HUES6 (cell line): ENCODE results near the gene C22orf39.
A peak's percentile ranks its signal among the peaks of the same experiment; 100 is the strongest.

Experiments used
- H3K27ac ChIP-seq: 2 replicates; pipeline ENCODE4 v1.7.0; 2013; ENCODE audit warnings: low read depth, mild to moderate bottlenecking, low read length, inconsistent platforms
- H3K27me3 ChIP-seq: 2 replicates; pipeline ENCODE4 v1.6.1; 2013; ENCODE audit warnings: low read length; ENCODE audit not compliant: control insufficient read depth, insufficient read depth
- H3K36me3 ChIP-seq: 2 replicates; pipeline ENCODE4 v1.6.1; 2013; ENCODE audit warnings: low read length; ENCODE audit not compliant: control insufficient read depth, insufficient read depth
- H3K4me1 ChIP-seq: 2 replicates; pipeline ENCODE4 v1.6.1; 2013; ENCODE audit warnings: low read length; ENCODE audit not compliant: control insufficient read depth, insufficient read depth
- H3K4me3 ChIP-seq: 2 replicates; pipeline ENCODE4 v1.5.1; 2013; ENCODE audit warnings: low read depth, low read length
- H3K9ac ChIP-seq: one replicate; pipeline ENCODE4 v1.6.1; 2013; ENCODE audit warnings: mild to moderate bottlenecking, low read length
- H3K9me3 ChIP-seq: 2 replicates; pipeline ENCODE4 v1.6.1; 2013; ENCODE audit warnings: low read depth, low read length; ENCODE audit not compliant: control insufficient read depth, insufficient read depth

Gene C22orf39

GRCh38 chr22:19447330-19448075, at the start of gene C22orf39:
Gene C22orf39 (minus strand): TSS chr22:19447711. CDS start chr22:19447688, 23 bp downstream.
- H3K36me3 ChIP-seq: peaks cover 55% of the 10 kb centered on the region

GRCh38 chr22:19497245-19497644, 49.7 kb upstream of the C22orf39 start:
- Histone ChIP-seq H3K9ac (no peak overlapping the region), H3K27me3 (no peaks in the 10 kb centered on the region), H3K27ac (no peak overlapping the region), H3K4me3 (no peak overlapping the region), H3K9me3 (no peaks in the 10 kb centered on the region), H3K4me1 (no peaks in the 10 kb centered on the region), H3K36me3 (peaks cover 79% of the 10 kb centered on the region)

More at GRCh38 chr22:19447330-19448075, at the start of gene C22orf39:
- H3K9me3 ChIP-seq: no peaks in the 10 kb centered on the region
- peak within 1 kb of the TSS; percentile 94 for H3K9ac ChIP-seq
- peaks cover 4% of the 10 kb centered on the region; the same call in 1 of the 2 replicates for H3K27me3 ChIP-seq
- H3K4me3 ChIP-seq: peak within 1 kb of the TSS; percentile 92
- 0 out of 2 replicates have a peak, but pooled peaks cover 8% of the 10 kb centered on the region for H3K4me1 ChIP-seq
- H3K27ac ChIP-seq: peak within 1 kb of the TSS; percentile 88

GRCh38 chr22:19496324-19496630, 48.8 kb upstream of the C22orf39 start:
- Histone ChIP-seq H3K36me3 (peaks cover 78% of the 10 kb centered on the region), H3K27ac (no peak overlapping the region), H3K4me3 (no peak overlapping the region)

GRCh38 chr22:19495562-19496323, 48.2 kb upstream of the C22orf39 start:
- Histone ChIP-seq H3K36me3 (peaks cover 75% of the 10 kb centered on the region), H3K27ac (no peak overlapping the region), H3K4me3 (no peak overlapping the region), H3K27me3 (no peaks in the 10 kb centered on the region), H3K9ac (no peak overlapping the region), H3K9me3 (no peaks in the 10 kb centered on the region), H3K4me1 (no peaks in the 10 kb centered on the region)

More at GRCh38 chr22:19496324-19496630, 48.8 kb upstream of the C22orf39 start:
- Histone ChIP-seq H3K27me3 (no peaks in the 10 kb centered on the region), H3K4me1 (no peaks in the 10 kb centered on the region), H3K9ac (no peak overlapping the region), H3K9me3 (no peaks in the 10 kb centered on the region)

- Histone ChIP-seq H3K9me3 (no peaks in the 10 kb centered on the region), H3K4me3 (no peak overlapping the region), H3K36me3 (peaks cover 71% of the 10 kb centered on the region), H3K27ac (no peak overlapping the region), H3K9ac (no peak overlapping the region), H3K27me3 (no peaks in the 10 kb centered on the region), H3K4me1 (no peaks in the 10 kb centered on the region)
These were observed 47.2 kb upstream of the C22orf39 start for GRCh38 chr22:19494676-19495173.

DNA sequence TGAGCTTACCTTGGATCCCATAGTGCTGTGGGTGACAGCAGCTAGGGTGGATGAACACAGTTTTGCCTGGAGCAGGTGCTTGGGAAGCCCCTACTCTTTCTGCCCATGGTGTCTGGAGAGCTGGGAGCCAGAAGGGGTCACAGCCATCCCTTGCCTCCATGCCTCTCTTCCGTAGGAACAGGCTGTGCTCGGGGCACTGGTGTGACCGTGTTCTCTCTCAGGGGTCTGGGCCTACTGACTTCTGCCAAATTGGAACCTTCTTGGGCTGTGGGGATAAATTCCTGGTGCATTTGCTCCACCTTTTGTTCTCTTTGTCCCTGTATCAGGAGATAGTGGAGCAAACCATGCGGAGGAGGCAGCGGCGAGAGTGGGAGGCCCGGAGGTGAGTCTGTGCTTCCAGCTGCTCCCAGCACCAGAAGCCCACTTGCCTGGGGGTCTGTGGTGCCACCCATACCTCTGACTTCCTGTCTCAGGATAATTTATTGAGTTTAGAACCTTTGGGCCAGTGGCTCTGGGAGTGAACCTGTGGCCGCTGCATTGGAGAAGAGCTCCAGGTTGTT, 46.6 kb upstream of the C22orf39 start:
- no peak overlapping the region for H3K4me3 ChIP-seq
- no peaks in the 10 kb centered on the region for H3K27me3 ChIP-seq
- H3K36me3 ChIP-seq: peaks cover 72% of the 10 kb centered on the region
- no peaks in the 10 kb centered on the region for H3K4me1 ChIP-seq
- no peak overlapping the region for H3K9ac ChIP-seq
- H3K9me3 ChIP-seq: no peaks in the 10 kb centered on the region
- H3K27ac ChIP-seq: no peak overlapping the region

GRCh38 chr22:19492504-19493174, 45.1 kb upstream of the C22orf39 start:
- no peak overlapping the region for H3K27ac ChIP-seq
- no peaks in the 10 kb centered on the region for H3K4me1 ChIP-seq
- no peaks in the 10 kb centered on the region for H3K27me3 ChIP-seq
- H3K4me3 ChIP-seq: no peak overlapping the region
- no peaks in the 10 kb centered on the region for H3K9me3 ChIP-seq
- H3K9ac ChIP-seq: no peak overlapping the region
- peaks cover 68% of the 10 kb centered on the region for H3K36me3 ChIP-seq

GRCh38 chr22:19490628-19491230, 43.2 kb upstream of the C22orf39 start:
- Histone ChIP-seq H3K9me3 (no peaks in the 10 kb centered on the region), H3K36me3 (peaks cover 57% of the 10 kb centered on the region), H3K9ac (no peak overlapping the region)

DNA sequence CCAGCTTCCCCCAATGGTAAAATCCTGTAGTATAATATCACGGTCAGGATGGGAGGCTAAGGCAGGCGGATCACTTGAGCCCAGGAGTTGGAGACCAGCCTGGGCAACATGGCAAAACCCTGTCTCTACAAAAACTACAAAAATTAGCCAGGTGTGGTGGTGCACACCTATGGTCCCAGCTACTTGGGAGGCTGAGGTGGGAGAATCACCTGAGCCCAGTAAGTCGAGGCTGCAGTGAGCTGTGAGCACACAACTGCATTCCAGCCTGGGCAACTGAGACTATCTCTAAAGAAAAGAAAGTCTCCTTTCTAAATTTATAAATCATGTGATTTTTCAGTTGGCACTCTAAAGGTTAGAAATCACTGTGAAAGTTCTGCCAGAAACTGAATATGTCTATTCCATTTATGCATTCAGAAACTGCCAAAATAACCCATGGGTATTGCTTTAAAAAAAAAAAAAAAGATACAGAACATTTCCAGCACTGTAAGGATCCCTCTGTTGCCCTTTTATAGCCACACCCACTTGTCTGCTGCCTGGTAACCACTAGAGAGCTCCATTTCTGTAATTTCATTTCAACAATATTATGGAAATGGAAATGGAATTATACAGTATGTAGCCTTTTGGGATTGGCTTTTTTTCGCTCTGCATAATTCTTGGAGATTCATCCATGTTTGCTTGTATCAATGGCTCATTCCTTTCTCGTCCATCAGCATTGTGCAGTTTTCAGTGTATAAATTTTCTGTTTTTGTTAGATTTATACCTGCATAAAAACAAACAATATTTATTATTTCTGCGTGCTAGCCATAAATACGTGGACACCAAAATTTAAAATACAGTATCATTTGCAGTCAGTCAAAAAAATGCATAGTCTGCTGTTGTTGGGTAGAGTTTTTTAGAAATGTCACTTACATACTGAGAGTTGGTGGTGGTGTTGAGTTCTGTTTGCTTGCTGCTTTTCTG, 41.7 kb upstream of the C22orf39 start:
- Histone ChIP-seq H3K36me3 (peaks cover 57% of the 10 kb centered on the region), H3K27me3 (no peaks in the 10 kb centered on the region), H3K4me1 (no peaks in the 10 kb centered on the region), H3K9ac (no peak overlapping the region), H3K27ac (no peak overlapping the region), H3K4me3 (no peak overlapping the region), H3K9me3 (no peaks in the 10 kb centered on the region)

More at GRCh38 chr22:19490628-19491230, 43.2 kb upstream of the C22orf39 start:
- no peaks in the 10 kb centered on the region for H3K27me3 ChIP-seq
- no peak overlapping the region for H3K27ac ChIP-seq
- H3K4me1 ChIP-seq: no peaks in the 10 kb centered on the region
- no peak overlapping the region for H3K4me3 ChIP-seq

- Histone ChIP-seq H3K9me3 (no peaks in the 10 kb centered on the region), H3K27me3 (no peaks in the 10 kb centered on the region), H3K36me3 (peaks cover 59% of the 10 kb centered on the region), H3K9ac (no peak overlapping the region), H3K4me1 (no peaks in the 10 kb centered on the region), H3K27ac (no peak overlapping the region), H3K4me3 (no peak overlapping the region)
These were observed 40.8 kb upstream of the C22orf39 start for GRCh38 chr22:19488285-19488684.
